GM19099 (cell line): ENCODE measurements around the gene TMEM115.

Experiments used
- POLR2A ChIP-seq: IDR thresholded peaks from 3 replicates; pipeline ENCODE4 v1.6.1; 2011; ENCODE audit warnings: low read depth; ENCODE audit not compliant: insufficient read length; ENCODE audit errors: extremely low read depth

The TMEM115 gene

GRCh38 chr3:50365842-50366220, 6.5 kb upstream of the TMEM115 start:
- TF ChIP-seq POLR2A = no peak

- TF ChIP-seq POLR2A = peak; percentile 44
These were observed 5.9 kb upstream of the TMEM115 start for GRCh38 chr3:50365080-50365841.

GRCh38 chr3:50364573-50365079, 5.3 kb upstream of the TMEM115 start:
- TF ChIP-seq POLR2A = no peak

GRCh38 chr3:50359760-50360110, 414 bp upstream of the TMEM115 start:
- TF ChIP-seq POLR2A = no peak

- no peak for TF ChIP-seq POLR2A
These were observed 888 bp downstream of the TMEM115 start for GRCh38 chr3:50358355-50358910.

- TF ChIP-seq POLR2A = no peak
These were observed 1.8 kb downstream of the TMEM115 start for GRCh38 chr3:50357481-50357880.

- no peak for TF ChIP-seq POLR2A
These were observed 2.8 kb downstream of the TMEM115 start for GRCh38 chr3:50356553-50356952.

GRCh38 chr3:50355829-50356552, 3.3 kb downstream of the TMEM115 start:
- no peak for TF ChIP-seq POLR2A

- no peak for TF ChIP-seq POLR2A
These were observed 4.5 kb downstream of the TMEM115 start for GRCh38 chr3:50354850-50355249.

- TF ChIP-seq POLR2A = no peak
These were observed 5.0 kb downstream of the TMEM115 start for GRCh38 chr3:50354186-50354764.

- TF ChIP-seq POLR2A = no peak
These were observed 5.9 kb downstream of the TMEM115 start for GRCh38 chr3:50353245-50354004.

- no peak for TF ChIP-seq POLR2A
These were observed 6.5 kb downstream of the TMEM115 start for GRCh38 chr3:50352781-50353180.

- no peak for TF ChIP-seq POLR2A
These were observed 8.0 kb downstream of the TMEM115 start for GRCh38 chr3:50351323-50351697.

- peak; percentile 94 for TF ChIP-seq POLR2A
These were observed 8.6 kb downstream of the TMEM115 start, which contains the start of the genes CYB561D2 and NPRL2 for GRCh38 chr3:50350527-50351322. Gene CYB561D2, plus strand, starts transcription at chr3:50350862. Its CDS starts 572 bp downstream, at chr3:50351434. Gene NPRL2, minus strand, starts transcription at chr3:50350775. Its CDS starts 123 bp downstream, at chr3:50350652.
